ENCODE data around the gene DSC1.

Gene DSC1

GRCh38 chr18:31146809-31147208, 15.8 kb downstream of the DSC1 start:
- Histone ChIP-seq H3K9me2 (replicated peaks; ENCODE audit: control insufficient read depth, low read length) (no peaks in the 10 kb centered on the region), H3K79me2 (ENCODE audit: control insufficient read depth, low read length) (no peaks in the 10 kb centered on the region), H3K4me1 (ENCODE audit: control insufficient read depth, low read length) (no peaks in the 10 kb centered on the region), H4K20me1 (ENCODE audit: control insufficient read depth, insufficient read depth, low read depth, low read length) (no peaks in the 10 kb centered on the region), H3K27me3 (ENCODE audit: control insufficient read depth, low read length) (no peaks in the 10 kb centered on the region), H3K9me3 (ENCODE audit: control insufficient read depth, insufficient read depth, low read length) (peaks cover 4% of the 10 kb centered on the region; the same call in 1 of the 2 replicates), H3K36me3 (ENCODE audit: control insufficient read depth, low read length) (no peaks in the 10 kb centered on the region), H3K4me3 (ENCODE audit: low read length) (no peak overlapping the region), H3K27ac (ENCODE audit: low read depth, low read length) (no peak overlapping the region), H3K4me2 (ENCODE audit: low read length) (no peak overlapping the region), H3F3A (ENCODE audit: control insufficient read depth, insufficient read depth) (no peaks in the 10 kb centered on the region)
- no peak for TF ChIP-seq CTCF (IDR thresholded peaks at IDR 0.05; ENCODE audit: low read depth, low read length, poor library complexity, severe bottlenecking)
- TF ChIP-seq EZH2phosphoT487 (IDR thresholded peaks at IDR 0.05; ENCODE audit: borderline replicate concordance, low read length), result no peak

- TF ChIP-seq CTCF (IDR thresholded peaks at IDR 0.05; ENCODE audit: low read depth, low read length, poor library complexity, severe bottlenecking) (no peak), EZH2phosphoT487 (IDR thresholded peaks at IDR 0.05; ENCODE audit: borderline replicate concordance, low read length) (no peak)
- Histone ChIP-seq H3K79me2 (ENCODE audit: control insufficient read depth, low read length) (no peaks in the 10 kb centered on the region), H3K9me2 (replicated peaks; ENCODE audit: control insufficient read depth, low read length) (no peaks in the 10 kb centered on the region), H3K9me3 (ENCODE audit: control insufficient read depth, insufficient read depth, low read length) (no peaks in the 10 kb centered on the region), H3K27me3 (ENCODE audit: control insufficient read depth, low read length) (no peaks in the 10 kb centered on the region), H3K36me3 (ENCODE audit: control insufficient read depth, low read length) (no peaks in the 10 kb centered on the region), H3K27ac (ENCODE audit: low read depth, low read length) (no peak overlapping the region), H3F3A (ENCODE audit: control insufficient read depth, insufficient read depth) (no peaks in the 10 kb centered on the region), H3K4me2 (ENCODE audit: low read length) (no peak overlapping the region), H3K4me1 (ENCODE audit: control insufficient read depth, low read length) (no peaks in the 10 kb centered on the region), H4K20me1 (ENCODE audit: control insufficient read depth, insufficient read depth, low read depth, low read length) (no peaks in the 10 kb centered on the region), H3K4me3 (ENCODE audit: low read length) (no peak overlapping the region)
Observed at GRCh38 chr18:31143025-31143424, 19.6 kb downstream of the DSC1 start.

- H4K20me1 ChIP-seq (ENCODE audit: control insufficient read depth, insufficient read depth, low read depth, low read length), result no peaks in the 10 kb centered on the region
- no peaks in the 10 kb centered on the region for H3K27me3 ChIP-seq (ENCODE audit: control insufficient read depth, low read length)
- no peak for TF ChIP-seq EZH2phosphoT487 (IDR thresholded peaks at IDR 0.05; ENCODE audit: borderline replicate concordance, low read length)
- no peak for TF ChIP-seq CTCF (IDR thresholded peaks at IDR 0.05; ENCODE audit: low read depth, low read length, poor library complexity, severe bottlenecking)
- H3K4me1 ChIP-seq (ENCODE audit: control insufficient read depth, low read length), result no peaks in the 10 kb centered on the region
- no peak overlapping the region for H3K4me2 ChIP-seq (ENCODE audit: low read length)
- no peaks in the 10 kb centered on the region for H3F3A ChIP-seq (ENCODE audit: control insufficient read depth, insufficient read depth)
- no peak overlapping the region for H3K4me3 ChIP-seq (ENCODE audit: low read length)
- no peaks in the 10 kb centered on the region for H3K9me3 ChIP-seq (ENCODE audit: control insufficient read depth, insufficient read depth, low read length)
- no peak overlapping the region for H3K27ac ChIP-seq (ENCODE audit: low read depth, low read length)
- no peaks in the 10 kb centered on the region for H3K79me2 ChIP-seq (ENCODE audit: control insufficient read depth, low read length)
- H3K9me2 ChIP-seq (replicated peaks; ENCODE audit: control insufficient read depth, low read length), result no peaks in the 10 kb centered on the region
- H3K36me3 ChIP-seq (ENCODE audit: control insufficient read depth, low read length), result no peaks in the 10 kb centered on the region
Observed at GRCh38 chr18:31138709-31139108, 23.9 kb downstream of the DSC1 start.

Data from DOHH2 (cell line).